GM10847 (cell line): ENCODE data around the gene FAP.

Experiments
- POLR2A ChIP-seq: IDR thresholded peaks from 2 replicates; pipeline ENCODE4 v1.6.1; 2011; ENCODE audit not compliant: insufficient read length; ENCODE audit errors: extremely low read depth

The FAP gene

GRCh38 chr2:162243294-162243693, at the start of gene FAP:
FAP (minus strand) TSS chr2:162243445; CDS start chr2:162243327, 118 bp downstream.
- no peak for TF ChIP-seq POLR2A

DNA sequence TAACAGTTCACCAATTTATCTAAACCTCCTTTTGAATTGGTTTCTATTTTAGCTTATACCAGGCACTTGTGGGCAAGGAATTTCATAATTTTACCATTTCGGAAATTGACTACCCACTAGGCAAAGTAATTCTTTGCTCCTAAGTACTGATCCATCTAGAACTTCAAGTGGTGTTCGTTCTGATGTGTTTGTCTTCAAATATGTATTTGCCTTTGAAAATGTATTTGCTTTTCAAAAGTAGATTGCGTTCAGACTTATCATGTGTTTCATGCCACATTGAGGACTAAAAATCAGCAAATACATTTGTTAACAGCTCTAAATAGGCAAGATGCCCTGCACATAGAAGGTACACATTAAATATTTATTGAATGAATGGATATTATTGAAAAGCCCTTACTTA, 48.5 kb upstream of the FAP start:
- no peak for TF ChIP-seq POLR2A

GRCh38 chr2:162282765-162283425, 39.6 kb upstream of the FAP start:
- no peak for TF ChIP-seq POLR2A

DNA sequence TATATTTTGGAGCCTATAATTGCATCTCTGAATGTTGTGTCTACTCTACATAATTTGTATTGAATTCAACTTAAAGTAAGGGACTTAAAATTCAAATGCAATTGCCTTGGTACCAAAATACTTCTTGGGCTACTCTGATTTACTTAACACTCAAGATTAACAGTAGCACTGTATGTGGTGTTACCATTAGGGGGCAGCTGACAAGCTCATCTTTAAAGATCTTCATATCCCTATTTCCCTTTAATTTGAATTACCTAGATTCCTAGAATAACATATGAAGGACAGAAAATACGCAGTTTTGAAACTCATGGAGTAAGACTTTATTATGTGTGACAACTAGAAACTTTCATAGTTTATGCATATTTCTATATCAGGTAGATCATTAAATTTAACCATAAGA, 37.4 kb upstream of the FAP start:
- no peak for TF ChIP-seq POLR2A

DNA sequence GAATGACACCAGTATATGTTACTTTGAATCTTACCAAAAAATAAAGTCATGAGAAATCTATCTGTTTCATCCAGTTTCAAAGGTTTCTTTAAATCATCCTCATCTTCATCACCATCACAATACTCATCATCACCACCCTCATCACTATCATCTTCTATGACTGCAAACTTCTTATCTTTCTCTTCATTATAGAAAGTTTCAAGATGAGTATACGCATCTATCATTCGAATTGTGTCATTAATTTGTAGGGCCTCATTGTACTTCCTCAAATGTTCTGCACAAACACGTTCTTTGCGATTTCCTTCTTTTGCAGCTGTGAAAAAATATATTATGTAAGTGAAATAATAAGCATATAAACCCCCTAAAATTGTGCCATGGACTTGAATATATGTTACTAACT, 34.1 kb upstream of the FAP start:
- no peak for TF ChIP-seq POLR2A

- no peak for TF ChIP-seq POLR2A
These were observed 24.8 kb upstream of the FAP start for GRCh38 chr2:162267996-162268395.

GRCh38 chr2:162267496-162267895, 24.3 kb upstream of the FAP start:
- TF ChIP-seq POLR2A: no peak

DNA sequence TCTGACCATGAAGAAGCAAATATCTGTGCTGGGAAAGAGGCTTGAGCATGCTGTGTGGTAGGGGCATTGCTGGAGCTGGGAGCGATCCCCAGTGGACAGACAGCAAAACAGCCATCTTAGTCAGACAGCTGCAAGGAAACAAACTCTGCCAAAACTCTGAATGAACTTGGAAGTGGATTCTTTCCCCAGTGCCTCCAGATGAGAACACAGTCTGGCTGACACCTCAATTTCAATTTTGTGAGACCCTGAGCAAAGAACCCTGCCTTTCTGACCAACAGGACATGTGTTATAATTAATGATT, 23.2 kb upstream of the FAP start:
- TF ChIP-seq POLR2A: no peak

GRCh38 chr2:162265666-162266459, 22.6 kb upstream of the FAP start:
- TF ChIP-seq POLR2A: no peak

DNA sequence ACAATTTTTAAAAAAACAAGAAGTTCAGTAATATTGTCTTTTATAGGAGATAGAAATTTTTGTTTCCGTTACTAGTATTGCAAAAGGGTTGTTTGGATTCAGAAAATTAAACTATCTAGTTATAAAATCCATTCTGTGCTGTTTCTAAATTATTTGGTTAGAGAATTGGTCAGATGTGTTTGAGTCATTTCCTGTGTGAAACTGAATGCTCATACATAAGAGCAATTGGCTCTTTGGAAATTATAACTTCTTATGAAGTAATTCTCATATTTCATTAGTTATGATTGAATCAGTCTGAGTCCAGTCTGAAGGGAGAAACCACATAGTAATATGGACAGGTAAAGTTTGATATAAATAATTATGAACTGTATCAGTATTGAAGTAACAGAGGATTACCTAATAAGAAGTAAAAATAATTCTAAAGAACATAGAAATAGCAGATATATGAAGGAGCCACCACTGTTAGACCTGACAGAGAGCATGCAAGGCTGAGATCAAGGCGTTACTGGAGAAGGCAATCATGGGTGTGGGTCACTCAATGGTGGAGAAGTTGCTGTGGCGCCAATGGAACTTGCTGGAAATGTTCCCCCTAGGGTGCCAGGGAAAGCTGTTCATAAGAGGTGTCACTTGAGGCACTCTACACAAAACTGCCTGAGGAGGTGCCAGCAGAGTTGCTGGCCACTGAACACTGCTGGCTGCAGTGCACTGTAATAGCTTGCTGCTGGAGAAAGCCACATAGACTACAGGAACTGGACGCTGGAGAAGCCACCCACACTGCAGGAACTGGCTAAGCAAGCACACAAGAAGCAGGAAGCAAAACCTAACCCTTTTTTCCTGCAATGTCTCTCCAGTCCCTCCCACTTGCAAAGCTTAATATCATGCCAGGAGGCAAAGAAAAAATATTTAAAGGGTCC, 18.0 kb upstream of the FAP start:
- TF ChIP-seq POLR2A: no peak

GRCh38 chr2:162258686-162259085, 15.4 kb upstream of the FAP start:
- no peak for TF ChIP-seq POLR2A

- no peak for TF ChIP-seq POLR2A
These were observed 14.9 kb upstream of the FAP start for GRCh38 chr2:162258169-162258568.

GRCh38 chr2:162257425-162257824, 14.2 kb upstream of the FAP start:
- TF ChIP-seq POLR2A: no peak

DNA sequence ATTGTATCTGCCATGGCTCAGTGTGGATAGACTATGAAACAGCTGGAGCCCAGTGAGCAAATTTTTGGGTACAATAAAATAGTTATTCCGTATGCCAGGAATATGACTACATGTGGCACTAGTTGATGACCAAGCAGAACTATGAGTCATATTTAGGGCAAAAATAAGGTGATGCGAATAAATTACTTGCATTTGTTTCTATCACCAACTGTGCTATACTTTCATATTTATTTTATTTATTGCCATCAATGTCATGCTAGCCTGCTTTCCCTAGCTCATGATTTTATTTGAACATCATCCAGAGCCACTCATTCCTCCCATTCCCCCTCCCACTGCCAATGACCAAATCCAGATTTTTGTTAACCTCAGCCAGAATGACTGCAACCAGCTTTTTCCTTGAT, 13.3 kb upstream of the FAP start:
- TF ChIP-seq POLR2A: no peak

DNA sequence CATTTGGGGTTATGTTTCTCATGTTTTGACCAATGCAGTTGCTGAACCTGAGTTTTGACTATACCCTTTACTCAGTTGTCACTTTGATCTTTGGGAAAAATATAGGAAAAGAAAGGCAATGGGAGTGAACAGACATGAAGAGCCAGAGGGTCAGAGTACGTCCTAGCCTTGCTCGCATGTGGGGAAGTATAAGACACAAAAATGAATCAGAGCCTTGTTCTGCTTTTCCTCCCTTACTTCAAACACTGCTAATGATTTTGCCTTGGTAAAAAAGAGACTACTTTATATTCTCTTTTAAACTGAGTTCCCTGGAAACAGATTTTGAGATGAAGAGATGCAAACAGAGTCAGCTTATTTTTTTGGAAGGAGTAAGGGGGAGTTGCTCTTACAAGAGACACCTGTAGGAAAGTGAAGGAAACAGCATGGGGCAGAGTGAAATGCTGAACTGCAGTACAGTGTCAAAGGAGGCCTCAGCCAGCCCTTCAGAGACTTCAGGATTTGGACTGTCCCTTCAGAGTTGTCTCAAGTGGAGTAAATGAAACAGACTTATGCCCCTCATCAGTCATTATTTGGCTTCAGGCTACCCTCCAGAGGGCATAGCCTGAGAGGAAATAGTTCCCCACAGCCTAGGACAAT, 11.1 kb upstream of the FAP start:
- no peak for TF ChIP-seq POLR2A
